Astrocyte (in vitro differentiated cells and primary cell): ENCODE results near the gene ACVR2B.

Experiments
- EZH2 ChIP-seq: IDR thresholded peaks from 2 replicates; pipeline ENCODE4 v1.6.1; 2012; ENCODE audit warnings: mild to moderate bottlenecking, low read length, inconsistent platforms; ENCODE audit not compliant: insufficient read depth
- TF ChIP-seq, protein P1 (sequence below): IDR thresholded peaks from 2 replicates; pipeline ENCODE4 v1.5.1; 2011; ENCODE audit warnings: low read depth, mild to moderate bottlenecking, inconsistent platforms, low read length, moderate library complexity; ENCODE audit not compliant: insufficient read depth

DNA sequence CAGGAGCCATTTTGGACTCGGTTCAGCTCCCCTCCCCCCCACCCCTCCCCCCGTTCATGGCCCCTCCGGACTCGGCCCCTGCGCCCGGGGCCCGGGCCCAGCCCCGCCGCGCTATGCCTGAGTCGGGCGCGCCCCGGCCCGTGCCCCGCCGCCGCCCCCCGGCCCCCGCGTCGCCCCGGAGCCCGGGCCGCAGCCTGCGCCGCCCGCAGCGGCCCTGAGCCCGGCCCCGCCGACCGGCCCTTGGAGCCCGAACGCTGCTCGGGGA lies 155 bp downstream of the ACVR2B start:
- TF ChIP-seq, protein P1, sequence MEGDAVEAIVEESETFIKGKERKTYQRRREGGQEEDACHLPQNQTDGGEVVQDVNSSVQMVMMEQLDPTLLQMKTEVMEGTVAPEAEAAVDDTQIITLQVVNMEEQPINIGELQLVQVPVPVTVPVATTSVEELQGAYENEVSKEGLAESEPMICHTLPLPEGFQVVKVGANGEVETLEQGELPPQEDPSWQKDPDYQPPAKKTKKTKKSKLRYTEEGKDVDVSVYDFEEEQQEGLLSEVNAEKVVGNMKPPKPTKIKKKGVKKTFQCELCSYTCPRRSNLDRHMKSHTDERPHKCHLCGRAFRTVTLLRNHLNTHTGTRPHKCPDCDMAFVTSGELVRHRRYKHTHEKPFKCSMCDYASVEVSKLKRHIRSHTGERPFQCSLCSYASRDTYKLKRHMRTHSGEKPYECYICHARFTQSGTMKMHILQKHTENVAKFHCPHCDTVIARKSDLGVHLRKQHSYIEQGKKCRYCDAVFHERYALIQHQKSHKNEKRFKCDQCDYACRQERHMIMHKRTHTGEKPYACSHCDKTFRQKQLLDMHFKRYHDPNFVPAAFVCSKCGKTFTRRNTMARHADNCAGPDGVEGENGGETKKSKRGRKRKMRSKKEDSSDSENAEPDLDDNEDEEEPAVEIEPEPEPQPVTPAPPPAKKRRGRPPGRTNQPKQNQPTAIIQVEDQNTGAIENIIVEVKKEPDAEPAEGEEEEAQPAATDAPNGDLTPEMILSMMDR: no peak
- TF ChIP-seq EZH2: no peak
